ENCODE results near the gene DNAH9. TPM values are rescaled to one million over a fixed set of nuclear protein-coding genes. Genes with fewer than 3 reads are reported as not detected.

Gene DNAH9
- total RNA-seq, 2 donors from 2014 or later = 0.52 to 9.6 TPM

DNA sequence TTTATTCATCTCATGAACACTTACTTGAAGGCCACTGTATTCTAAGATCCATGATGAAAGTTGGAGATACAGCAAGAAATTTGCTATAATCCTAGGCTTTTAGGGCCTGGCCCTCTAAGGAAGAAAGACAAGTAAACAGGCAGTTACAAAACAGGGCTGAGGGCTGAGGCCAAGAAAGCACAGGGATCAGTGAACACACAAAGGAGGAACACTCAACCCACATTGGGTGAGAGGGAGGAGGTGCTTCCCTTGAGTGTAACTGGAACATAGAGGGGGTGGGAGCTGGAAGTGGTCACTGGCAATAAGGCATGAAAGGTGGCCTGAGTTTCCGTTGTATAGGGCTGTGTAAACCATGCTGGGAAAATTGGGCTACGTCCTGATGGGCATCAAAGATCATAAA is 286.8 kb downstream of the DNAH9 start:
- ATAC-seq (no peak), DNase-seq (no peak)
- no peaks in the 10 kb centered on the region for H3K9me3 ChIP-seq
- H3K27ac ChIP-seq = no peak overlapping the region
- no peak overlapping the region for H3K4me3 ChIP-seq
- intact Hi-C loops (cut with DNase I) = no loop called here
- WGBS, 2 donors = 69 to 74% methylated on average over 2 of the region's 2 CpGs
- no peaks in the 10 kb centered on the region for H3K4me1 ChIP-seq
- TF ChIP-seq, protein P1, sequence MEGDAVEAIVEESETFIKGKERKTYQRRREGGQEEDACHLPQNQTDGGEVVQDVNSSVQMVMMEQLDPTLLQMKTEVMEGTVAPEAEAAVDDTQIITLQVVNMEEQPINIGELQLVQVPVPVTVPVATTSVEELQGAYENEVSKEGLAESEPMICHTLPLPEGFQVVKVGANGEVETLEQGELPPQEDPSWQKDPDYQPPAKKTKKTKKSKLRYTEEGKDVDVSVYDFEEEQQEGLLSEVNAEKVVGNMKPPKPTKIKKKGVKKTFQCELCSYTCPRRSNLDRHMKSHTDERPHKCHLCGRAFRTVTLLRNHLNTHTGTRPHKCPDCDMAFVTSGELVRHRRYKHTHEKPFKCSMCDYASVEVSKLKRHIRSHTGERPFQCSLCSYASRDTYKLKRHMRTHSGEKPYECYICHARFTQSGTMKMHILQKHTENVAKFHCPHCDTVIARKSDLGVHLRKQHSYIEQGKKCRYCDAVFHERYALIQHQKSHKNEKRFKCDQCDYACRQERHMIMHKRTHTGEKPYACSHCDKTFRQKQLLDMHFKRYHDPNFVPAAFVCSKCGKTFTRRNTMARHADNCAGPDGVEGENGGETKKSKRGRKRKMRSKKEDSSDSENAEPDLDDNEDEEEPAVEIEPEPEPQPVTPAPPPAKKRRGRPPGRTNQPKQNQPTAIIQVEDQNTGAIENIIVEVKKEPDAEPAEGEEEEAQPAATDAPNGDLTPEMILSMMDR (IDR thresholded peaks at IDR 0.05) = no peak
- TF ChIP-seq POLR2A (IDR thresholded peaks at IDR 0.05) = no peak
- no peaks in the 10 kb centered on the region for H3K36me3 ChIP-seq (replicated peaks in 1 of 2; ENCODE audit: insufficient read depth in 1 of 2, low read depth in 2 of 2)
- no peaks in the 10 kb centered on the region for H3K27me3 ChIP-seq

DNA sequence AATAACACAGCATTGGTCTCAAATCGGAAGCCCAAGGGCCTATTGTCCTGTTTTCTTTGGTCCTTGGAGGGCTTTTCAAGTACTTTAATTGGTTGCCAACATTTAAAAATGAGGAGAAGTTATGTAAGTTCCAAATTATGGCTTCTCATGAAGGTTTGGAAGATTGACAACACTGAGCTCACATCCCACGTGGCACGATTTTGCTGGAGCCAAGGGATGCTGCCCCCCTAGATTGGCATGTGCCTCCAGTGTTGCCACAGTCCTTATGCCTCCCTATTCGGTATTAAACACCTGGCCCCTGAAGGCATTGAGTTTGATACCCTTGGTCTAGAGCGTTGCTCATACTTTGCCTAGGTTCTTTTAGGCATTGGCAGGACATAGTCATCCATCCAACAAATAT is 291.0 kb downstream of the DNAH9 start:
- 85 to 93% methylated on average over 5 of the region's 5 CpGs for WGBS, 2 donors
- ATAC-seq = no peak

DNA sequence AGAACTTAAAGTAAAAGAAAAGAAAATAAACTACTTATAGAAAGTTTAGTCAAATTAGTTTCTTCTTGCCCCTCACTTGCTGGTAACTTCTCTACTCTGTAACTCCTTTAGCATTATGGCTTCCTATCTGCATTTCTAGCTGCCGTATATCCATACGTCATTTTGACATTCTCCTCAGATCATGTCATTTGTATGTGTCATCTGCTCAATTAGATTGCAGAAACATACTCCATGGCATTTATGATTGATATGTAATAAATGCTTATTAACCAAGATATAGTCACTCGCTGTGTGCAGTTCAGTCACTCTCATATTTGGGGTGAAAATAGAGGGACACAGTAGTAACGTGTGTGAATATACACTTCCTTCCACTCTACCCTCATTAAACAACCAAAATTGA is 295.6 kb downstream of the DNAH9 start:
- WGBS, 2 donors = 93 to 95% methylated on average over 4 of the region's 4 CpGs
- Histone ChIP-seq H3K27ac (no peak overlapping the region), H3K36me3 (replicated peaks in 1 of 2; ENCODE audit: insufficient read depth in 1 of 2, low read depth in 2 of 2) (no peaks in the 10 kb centered on the region), H3K4me1 (no peaks in the 10 kb centered on the region), H3K9me3 (no peaks in the 10 kb centered on the region), H3K4me3 (no peak overlapping the region), H3K27me3 (no peaks in the 10 kb centered on the region)
- TF ChIP-seq, protein P1 (IDR thresholded peaks at IDR 0.05) = no peak
- no peak for TF ChIP-seq POLR2A (IDR thresholded peaks at IDR 0.05)
- intact Hi-C loops (cut with DNase I) = no loop called here
- no peak for ATAC-seq
- DNase-seq = no peak

More for the DNA sequence above, 291.0 kb downstream of the DNAH9 start:
- Histone ChIP-seq H3K4me1 (no peaks in the 10 kb centered on the region), H3K4me3 (no peak overlapping the region), H3K27ac (no peak overlapping the region), H3K36me3 (replicated peaks in 1 of 2; ENCODE audit: insufficient read depth in 1 of 2, low read depth in 2 of 2) (no peaks in the 10 kb centered on the region), H3K27me3 (no peaks in the 10 kb centered on the region), H3K9me3 (no peaks in the 10 kb centered on the region)
- no peak for DNase-seq
- intact Hi-C loops (cut with DNase I) = no loop called here
- TF ChIP-seq POLR2A (IDR thresholded peaks at IDR 0.05) = no peak
- TF ChIP-seq, protein P1 (IDR thresholded peaks at IDR 0.05) = no peak

DNA sequence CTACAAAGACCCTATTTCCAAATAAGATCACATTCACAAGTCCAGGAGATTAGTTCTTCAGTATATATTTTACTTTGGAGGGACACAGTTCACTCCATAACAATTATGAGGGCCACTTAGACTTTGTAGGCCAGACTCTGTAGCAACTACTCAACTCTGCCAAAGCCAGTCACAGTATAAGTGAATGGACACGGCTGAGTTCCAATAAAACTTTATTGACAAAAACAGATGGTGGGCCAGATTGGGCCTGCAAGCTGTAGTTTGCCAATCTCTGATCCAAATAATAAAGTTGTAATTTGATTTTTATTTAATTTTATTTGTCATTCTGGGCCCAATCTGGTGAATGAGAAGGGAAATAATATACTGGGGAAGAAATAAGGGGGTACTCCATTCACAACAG is 297.9 kb downstream of the DNAH9 start:
- intact Hi-C loops (cut with DNase I) = no loop called here
- no peaks in the 10 kb centered on the region for H3K36me3 ChIP-seq (replicated peaks in 1 of 2; ENCODE audit: insufficient read depth in 1 of 2, low read depth in 2 of 2)
- no peak for DNase-seq
- ATAC-seq = no peak
- H3K27me3 ChIP-seq = no peaks in the 10 kb centered on the region
- no peak for TF ChIP-seq POLR2A (IDR thresholded peaks at IDR 0.05)
- TF ChIP-seq, protein P1 (IDR thresholded peaks at IDR 0.05) = no peak
- H3K9me3 ChIP-seq = no peaks in the 10 kb centered on the region
- H3K27ac ChIP-seq = no peak overlapping the region
- no peaks in the 10 kb centered on the region for H3K4me1 ChIP-seq
- 70 to 89% methylated on average over 1 of the region's 1 CpG for WGBS, 2 donors
- H3K4me3 ChIP-seq = no peak overlapping the region

DNA sequence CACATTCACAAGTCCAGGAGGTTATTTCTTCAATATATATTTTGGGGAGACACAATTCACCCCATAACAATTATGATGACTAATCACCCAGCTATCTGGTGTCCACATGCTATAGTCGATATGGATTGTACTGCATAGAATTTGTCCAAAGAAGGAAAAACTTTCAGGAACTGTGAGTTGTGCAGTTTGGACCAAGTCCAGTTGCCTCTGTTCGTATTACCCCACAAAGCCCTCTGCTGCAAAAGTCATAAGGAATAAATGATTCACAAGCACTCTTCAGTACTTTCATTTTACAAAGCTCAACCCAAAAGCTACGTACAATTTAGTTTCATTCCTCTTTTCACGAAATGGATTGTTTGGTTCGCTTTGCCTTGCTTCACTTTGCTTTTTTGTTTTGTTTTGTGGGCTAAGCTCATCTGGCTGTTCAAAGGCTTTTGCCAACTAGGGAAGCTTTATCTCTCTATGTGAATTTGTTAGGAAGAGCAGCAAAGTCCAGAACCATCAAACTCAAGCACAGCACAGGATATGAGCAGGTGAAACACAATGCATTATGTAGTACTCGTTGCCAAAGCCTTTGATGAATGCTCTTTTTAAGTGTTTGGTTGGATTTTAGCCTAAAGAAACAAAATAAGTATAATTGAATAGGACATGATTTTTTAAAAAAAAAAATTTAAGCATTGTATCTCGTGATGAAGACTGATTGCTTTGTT is 300.4 kb downstream of the DNAH9 start:
- Histone ChIP-seq H3K36me3 (replicated peaks in 1 of 2; ENCODE audit: insufficient read depth in 1 of 2, low read depth in 2 of 2) (no peaks in the 10 kb centered on the region), H3K27me3 (no peaks in the 10 kb centered on the region), H3K9me3 (no peaks in the 10 kb centered on the region), H3K27ac (no peak overlapping the region), H3K4me3 (no peak overlapping the region), H3K4me1 (no peaks in the 10 kb centered on the region)
- TF ChIP-seq, protein P1 (IDR thresholded peaks at IDR 0.05) = no peak
- TF ChIP-seq POLR2A (IDR thresholded peaks at IDR 0.05) = no peak
- 67 to 74% methylated on average over 7 of the region's 7 CpGs for WGBS, 2 donors
- intact Hi-C loops (cut with DNase I) = no loop called here
- ATAC-seq = no peak
- no peak for DNase-seq

Measured in body of pancreas (tissue), 4 donors.